Hepatocyte (in vitro differentiated cells): ENCODE results near the gene ARSJ.

Source experiments
- CTCF ChIP-seq: fragments of 200-600 bp; sonication (generic); IDR thresholded peaks from 2 replicates; pipeline ENCODE4 v1.5.1; 2016; ENCODE audit warnings: antibody characterized with exemption, mild to moderate bottlenecking; ENCODE audit not compliant: poor library complexity
- EZH2phosphoT487 ChIP-seq: fragments of 200-600 bp; sonication (generic); IDR thresholded peaks from one replicate; pipeline ENCODE4 v1.6.1; 2018; ENCODE audit warnings: antibody characterized with exemption, mild to moderate bottlenecking, low read depth, moderate library complexity; ENCODE audit not compliant: unreplicated experiment, severe bottlenecking

- TF ChIP-seq CTCF = no peak
- no peak for TF ChIP-seq EZH2phosphoT487
These were observed 26.4 kb upstream of the ARSJ start for GRCh38 chr4:114005569-114006442.
